ENCODE results near the gene FUZ. TPM values are rescaled to one million over a fixed set of nuclear protein-coding genes. Genes with fewer than 3 reads are reported as not detected.

The FUZ gene
- total and polyA plus RNA-seq, 4 donors: 3.8 to 12.5 (median 7.0) TPM

- WGBS: 82% methylated on average over 18 of the region's 18 CpGs
- Histone ChIP-seq H3K36me3 (ENCODE audit: control insufficient read depth in 4 of 4, insufficient read depth in 3 of 4, low read depth in 1 of 4, low read length in 3 of 4) (peaks cover 0 to 5% (median 2%) of the 10 kb centered on the region in 4 donors), H3K4me3 (ENCODE audit: low read depth in 1 of 3, low read length in 3 of 3) (no peak overlapping the region), H3K27ac (ENCODE audit: low read depth in 1 of 2, low read length in 2 of 2) (no peak overlapping the region), H3K4me1 (ENCODE audit: control insufficient read depth in 4 of 4, insufficient read depth in 4 of 4, low read length in 3 of 4) (no peaks in the 10 kb centered on the region), H3K9me3 (ENCODE audit: control insufficient read depth in 4 of 4, low read length in 3 of 4) (no peaks in the 10 kb centered on the region), H3K27me3 (ENCODE audit: control insufficient read depth in 4 of 4, insufficient read depth in 4 of 4, low read length in 3 of 4) (no peaks in the 10 kb centered on the region), H3K9ac (ENCODE audit: low read depth in 1 of 2, low read length in 2 of 2) (no peak overlapping the region)
- TF ChIP-seq EGR1 (IDR thresholded peaks at IDR 0.05; ENCODE audit: low read depth in 2 of 2) (no peak), CTCF (IDR thresholded peaks at IDR 0.05; ENCODE audit: low read depth, low read length, missing input control) (no peak), TAF1 (conservative IDR thresholded peaks at IDR 0.05) (no peak), NR2F2 (IDR thresholded peaks at IDR 0.05) (no peak), HNF4A (conservative IDR thresholded peaks at IDR 0.05) (no peak), YY1 (IDR thresholded peaks at IDR 0.05) (no peak), RAD21 (IDR thresholded peaks at IDR 0.05) (no peak), JUND (IDR thresholded peaks at IDR 0.05) (no peak), RXRA (IDR thresholded peaks at IDR 0.05) (no peak), GABPA (IDR thresholded peaks at IDR 0.05 in 1 of 2, conservative IDR thresholded peaks at IDR 0.05 in 1 of 2) (no peak), FOXA2 (IDR thresholded peaks at IDR 0.05) (no peak), SP1 (IDR thresholded peaks at IDR 0.05) (no peak), ATF3 (IDR thresholded peaks at IDR 0.05) (no peak)
- TF ChIP-seq, protein P1, sequence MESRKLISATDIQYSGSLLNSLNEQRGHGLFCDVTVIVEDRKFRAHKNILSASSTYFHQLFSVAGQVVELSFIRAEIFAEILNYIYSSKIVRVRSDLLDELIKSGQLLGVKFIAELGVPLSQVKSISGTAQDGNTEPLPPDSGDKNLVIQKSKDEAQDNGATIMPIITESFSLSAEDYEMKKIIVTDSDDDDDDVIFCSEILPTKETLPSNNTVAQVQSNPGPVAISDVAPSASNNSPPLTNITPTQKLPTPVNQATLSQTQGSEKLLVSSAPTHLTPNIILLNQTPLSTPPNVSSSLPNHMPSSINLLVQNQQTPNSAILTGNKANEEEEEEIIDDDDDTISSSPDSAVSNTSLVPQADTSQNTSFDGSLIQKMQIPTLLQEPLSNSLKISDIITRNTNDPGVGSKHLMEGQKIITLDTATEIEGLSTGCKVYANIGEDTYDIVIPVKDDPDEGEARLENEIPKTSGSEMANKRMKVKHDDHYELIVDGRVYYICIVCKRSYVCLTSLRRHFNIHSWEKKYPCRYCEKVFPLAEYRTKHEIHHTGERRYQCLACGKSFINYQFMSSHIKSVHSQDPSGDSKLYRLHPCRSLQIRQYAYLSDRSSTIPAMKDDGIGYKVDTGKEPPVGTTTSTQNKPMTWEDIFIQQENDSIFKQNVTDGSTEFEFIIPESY (IDR thresholded peaks at IDR 0.05): no peak
- no peak for DNase-seq (ENCODE audit: low spot score)
These were observed 31.3 kb upstream of the FUZ start for GRCh38 chr19:49844138-49845095.

- no peak for DNase-seq (ENCODE audit: low spot score)
- H3K4me3 ChIP-seq (ENCODE audit: low read depth in 1 of 3, low read length in 3 of 3): no peak overlapping the region
- peaks cover 1 to 14% (median 7%) of the 10 kb centered on the region in 4 donors for H3K36me3 ChIP-seq (ENCODE audit: control insufficient read depth in 4 of 4, insufficient read depth in 3 of 4, low read depth in 1 of 4, low read length in 3 of 4)
- H3K27me3 ChIP-seq (ENCODE audit: control insufficient read depth in 4 of 4, insufficient read depth in 4 of 4, low read length in 3 of 4): no peaks in the 10 kb centered on the region
- H3K9ac ChIP-seq (ENCODE audit: low read depth in 1 of 2, low read length in 2 of 2): no peak overlapping the region
- no peak overlapping the region for H3K27ac ChIP-seq (ENCODE audit: low read depth in 1 of 2, low read length in 2 of 2)
- H3K9me3 ChIP-seq (ENCODE audit: control insufficient read depth in 4 of 4, low read length in 3 of 4): no peaks in the 10 kb centered on the region
- H3K4me1 ChIP-seq (ENCODE audit: control insufficient read depth in 4 of 4, insufficient read depth in 4 of 4, low read length in 3 of 4): no peaks in the 10 kb centered on the region
- no peak for TF ChIP-seq HNF4A (conservative IDR thresholded peaks at IDR 0.05)
- TF ChIP-seq, protein P2, sequence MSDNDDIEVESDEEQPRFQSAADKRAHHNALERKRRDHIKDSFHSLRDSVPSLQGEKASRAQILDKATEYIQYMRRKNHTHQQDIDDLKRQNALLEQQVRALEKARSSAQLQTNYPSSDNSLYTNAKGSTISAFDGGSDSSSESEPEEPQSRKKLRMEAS (IDR thresholded peaks at IDR 0.05): no peak
- WGBS: 90% methylated on average over 3 of the region's 3 CpGs
These were observed 30.2 kb upstream of the FUZ start for GRCh38 chr19:49843265-49843664.

Data from liver (tissue), 9 donors.